ENCODE measurements around the gene DOCK2. TPM values are rescaled to one million over a fixed set of nuclear protein-coding genes. Genes with fewer than 3 reads are reported as not detected.

DOCK2 gene
- total RNA-seq, 1 experiment from 2014 or later = 1.4 TPM

- DNase-seq (ENCODE audit: low read depth, low spot score) = no peak
- Histone ChIP-seq H3K4me1 (ENCODE audit: control insufficient read depth, insufficient read depth, low read length) (no peaks in the 10 kb centered on the region), H3K4me3 (ENCODE audit: low read depth in 2 of 2, low read length in 2 of 2) (no peak overlapping the region), H3K27me3 (ENCODE audit: control insufficient read depth, insufficient read depth, low read length) (no peaks in the 10 kb centered on the region; the same call in 1 of the 2 replicates), H3K27ac (ENCODE audit: low read length) (no peak overlapping the region), H3K36me3 (ENCODE audit: control insufficient read depth, insufficient read depth, low read length) (no peaks in the 10 kb centered on the region), H3K9me3 (ENCODE audit: control insufficient read depth, insufficient read depth, low read depth, low read length) (no peaks in the 10 kb centered on the region)
- POLR2A ChIA-PET = no interaction called here
- CTCF ChIA-PET = interaction anchor here (0.6 to 1.5 kb wide), 2 partner anchors 144 to 1241 kb away, joined by 4 to 6 read pairs; no protein-coding TSS in a partner anchor
- in situ Hi-C loops (cut with HindIII; ENCODE audit: low pct_unique_long_range_greater_than_20kb, low sequenced_read_pairs) (no loop called here), intact Hi-C loops (cut with micrococcal nuclease; ENCODE audit: unreplicated experiment) (loop anchor here (5.0 kb wide), 1 partner anchor 369 kb away; no protein-coding TSS in a partner anchor)
- no peak for ATAC-seq
- no TSS peak for BruUV-seq (replicated peaks)
- TF ChIP-seq TCF7L2 (IDR thresholded peaks at IDR 0.05; ENCODE audit: low read depth, low read length) (no peak), POLR2AphosphoS5 (IDR thresholded peaks at IDR 0.05; ENCODE audit: low read depth, low read length) (no peak), SIN3A (IDR thresholded peaks at IDR 0.05; ENCODE audit: borderline replicate concordance, insufficient read depth, low read depth, low read length) (no peak)
- TF ChIP-seq, protein P1, sequence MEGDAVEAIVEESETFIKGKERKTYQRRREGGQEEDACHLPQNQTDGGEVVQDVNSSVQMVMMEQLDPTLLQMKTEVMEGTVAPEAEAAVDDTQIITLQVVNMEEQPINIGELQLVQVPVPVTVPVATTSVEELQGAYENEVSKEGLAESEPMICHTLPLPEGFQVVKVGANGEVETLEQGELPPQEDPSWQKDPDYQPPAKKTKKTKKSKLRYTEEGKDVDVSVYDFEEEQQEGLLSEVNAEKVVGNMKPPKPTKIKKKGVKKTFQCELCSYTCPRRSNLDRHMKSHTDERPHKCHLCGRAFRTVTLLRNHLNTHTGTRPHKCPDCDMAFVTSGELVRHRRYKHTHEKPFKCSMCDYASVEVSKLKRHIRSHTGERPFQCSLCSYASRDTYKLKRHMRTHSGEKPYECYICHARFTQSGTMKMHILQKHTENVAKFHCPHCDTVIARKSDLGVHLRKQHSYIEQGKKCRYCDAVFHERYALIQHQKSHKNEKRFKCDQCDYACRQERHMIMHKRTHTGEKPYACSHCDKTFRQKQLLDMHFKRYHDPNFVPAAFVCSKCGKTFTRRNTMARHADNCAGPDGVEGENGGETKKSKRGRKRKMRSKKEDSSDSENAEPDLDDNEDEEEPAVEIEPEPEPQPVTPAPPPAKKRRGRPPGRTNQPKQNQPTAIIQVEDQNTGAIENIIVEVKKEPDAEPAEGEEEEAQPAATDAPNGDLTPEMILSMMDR (IDR thresholded peaks at IDR 0.05) = no peak
- TF ChIP-seq, protein P2, sequence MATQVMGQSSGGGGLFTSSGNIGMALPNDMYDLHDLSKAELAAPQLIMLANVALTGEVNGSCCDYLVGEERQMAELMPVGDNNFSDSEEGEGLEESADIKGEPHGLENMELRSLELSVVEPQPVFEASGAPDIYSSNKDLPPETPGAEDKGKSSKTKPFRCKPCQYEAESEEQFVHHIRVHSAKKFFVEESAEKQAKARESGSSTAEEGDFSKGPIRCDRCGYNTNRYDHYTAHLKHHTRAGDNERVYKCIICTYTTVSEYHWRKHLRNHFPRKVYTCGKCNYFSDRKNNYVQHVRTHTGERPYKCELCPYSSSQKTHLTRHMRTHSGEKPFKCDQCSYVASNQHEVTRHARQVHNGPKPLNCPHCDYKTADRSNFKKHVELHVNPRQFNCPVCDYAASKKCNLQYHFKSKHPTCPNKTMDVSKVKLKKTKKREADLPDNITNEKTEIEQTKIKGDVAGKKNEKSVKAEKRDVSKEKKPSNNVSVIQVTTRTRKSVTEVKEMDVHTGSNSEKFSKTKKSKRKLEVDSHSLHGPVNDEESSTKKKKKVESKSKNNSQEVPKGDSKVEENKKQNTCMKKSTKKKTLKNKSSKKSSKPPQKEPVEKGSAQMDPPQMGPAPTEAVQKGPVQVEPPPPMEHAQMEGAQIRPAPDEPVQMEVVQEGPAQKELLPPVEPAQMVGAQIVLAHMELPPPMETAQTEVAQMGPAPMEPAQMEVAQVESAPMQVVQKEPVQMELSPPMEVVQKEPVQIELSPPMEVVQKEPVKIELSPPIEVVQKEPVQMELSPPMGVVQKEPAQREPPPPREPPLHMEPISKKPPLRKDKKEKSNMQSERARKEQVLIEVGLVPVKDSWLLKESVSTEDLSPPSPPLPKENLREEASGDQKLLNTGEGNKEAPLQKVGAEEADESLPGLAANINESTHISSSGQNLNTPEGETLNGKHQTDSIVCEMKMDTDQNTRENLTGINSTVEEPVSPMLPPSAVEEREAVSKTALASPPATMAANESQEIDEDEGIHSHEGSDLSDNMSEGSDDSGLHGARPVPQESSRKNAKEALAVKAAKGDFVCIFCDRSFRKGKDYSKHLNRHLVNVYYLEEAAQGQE (IDR thresholded peaks at IDR 0.05; ENCODE audit: insufficient read depth in 1 of 2, low read depth in 2 of 2, low read length in 1 of 2) = no peak
Measured at GRCh38 chr5:170071748-170072147, 434.7 kb downstream of the DOCK2 start.

GRCh38 chr5:170075696-170076095 is 438.6 kb downstream of the DOCK2 start:
- Histone ChIP-seq H3K4me1 (ENCODE audit: control insufficient read depth, insufficient read depth, low read length) (no peaks in the 10 kb centered on the region), H3K9me3 (ENCODE audit: control insufficient read depth, insufficient read depth, low read depth, low read length) (no peaks in the 10 kb centered on the region), H3K27ac (ENCODE audit: low read length) (no peak overlapping the region), H3K36me3 (ENCODE audit: control insufficient read depth, insufficient read depth, low read length) (no peaks in the 10 kb centered on the region), H3K27me3 (ENCODE audit: control insufficient read depth, insufficient read depth, low read length) (no peaks in the 10 kb centered on the region; the same call in 1 of the 2 replicates), H3K4me3 (ENCODE audit: low read depth in 2 of 2, low read length in 2 of 2) (no peak overlapping the region)
- BruUV-seq (replicated peaks) = no TSS peak
- no peak for TF ChIP-seq TCF7L2 (IDR thresholded peaks at IDR 0.05; ENCODE audit: low read depth, low read length)
- ChIA-PET POLR2A (no interaction called here), CTCF (no interaction called here)
- DNase-seq (ENCODE audit: low read depth, low spot score) (no peak), ATAC-seq (no peak)
- in situ Hi-C loops (cut with HindIII; ENCODE audit: low pct_unique_long_range_greater_than_20kb, low sequenced_read_pairs) = no loop called here
- intact Hi-C loops (cut with micrococcal nuclease; ENCODE audit: unreplicated experiment) = no loop called here

DNA sequence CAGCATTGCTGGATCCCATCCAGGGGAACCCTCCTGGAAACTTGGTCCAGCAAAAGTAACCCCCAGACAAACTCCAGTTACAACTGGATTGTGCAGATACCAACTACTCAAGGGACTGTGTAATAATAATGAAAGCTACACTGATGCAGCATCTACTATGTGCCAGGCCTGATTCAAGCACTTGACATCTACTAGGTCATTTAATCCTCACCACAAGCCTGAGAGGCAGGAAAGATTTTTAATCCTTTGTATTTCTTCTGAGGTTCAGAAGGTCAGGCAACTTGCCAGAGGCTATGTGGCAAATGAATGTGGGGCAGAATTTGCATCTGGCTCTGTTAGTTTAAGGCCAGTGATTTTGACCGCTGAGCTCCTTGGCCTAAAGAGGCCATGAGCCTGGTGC is 439.1 kb downstream of the DOCK2 start:
- H3K36me3 ChIP-seq (ENCODE audit: control insufficient read depth, insufficient read depth, low read length) = no peaks in the 10 kb centered on the region
- H3K27ac ChIP-seq (ENCODE audit: low read length) = no peak overlapping the region
- DNase-seq (ENCODE audit: low read depth, low spot score) (no peak), ATAC-seq (no peak)
- no TSS peak for BruUV-seq (replicated peaks)
- no peak for TF ChIP-seq POLR2AphosphoS5 (IDR thresholded peaks at IDR 0.05; ENCODE audit: low read depth, low read length)
- POLR2A ChIA-PET = no interaction called here
- CTCF ChIA-PET = no interaction called here
- intact Hi-C loops (cut with micrococcal nuclease; ENCODE audit: unreplicated experiment) = no loop called here
- H3K27me3 ChIP-seq (ENCODE audit: control insufficient read depth, insufficient read depth, low read length) = no peaks in the 10 kb centered on the region; the same call in 1 of the 2 replicates
- H3K4me3 ChIP-seq (ENCODE audit: low read depth in 2 of 2, low read length in 2 of 2) = no peak overlapping the region
- no peaks in the 10 kb centered on the region for H3K9me3 ChIP-seq (ENCODE audit: control insufficient read depth, insufficient read depth, low read depth, low read length)
- in situ Hi-C loops (cut with HindIII; ENCODE audit: low pct_unique_long_range_greater_than_20kb, low sequenced_read_pairs) = no loop called here
- H3K4me1 ChIP-seq (ENCODE audit: control insufficient read depth, insufficient read depth, low read length) = no peaks in the 10 kb centered on the region
